Panc1 (cell line): Measurements from ENCODE around the gene CDK13.

Experiments
- CTCF ChIP-seq: fragments of 450-650 bp; IDR thresholded peaks from 2 replicates; pipeline ENCODE4 v1.5.1; 2017; ENCODE audit warnings: mild to moderate bottlenecking
- POLR2AphosphoS5 ChIP-seq: IDR thresholded peaks from 2 replicates; pipeline ENCODE4 v1.6.1; 2012; ENCODE audit warnings: mild to moderate bottlenecking, low read depth, low read length, moderate library complexity
- REST ChIP-seq, 2 experiments: IDR thresholded peaks; 2 replicates each; pipeline ENCODE4 v1.6.1; 2011 to 2012; ENCODE audit warnings: low read depth in 2 of 2, control low read depth in 1 of 2, low read length in 1 of 2, mild to moderate bottlenecking in 1 of 2, moderate library complexity in 1 of 2; ENCODE audit not compliant: insufficient read depth in 1 of 2
- TCF7L2 ChIP-seq: IDR thresholded peaks from 2 replicates; pipeline ENCODE4 v1.6.1; 2011; ENCODE audit warnings: mild to moderate bottlenecking, low read depth, low read length, inconsistent platforms

- TF ChIP-seq CTCF (no peak), POLR2AphosphoS5 (no peak), REST (IDR thresholded peaks at IDR 0.05; ENCODE audit: insufficient read depth in 1 of 2, low read depth in 2 of 2, low read length in 1 of 2) (no peak), TCF7L2 (no peak)
Measured at GRCh38 chr7:39942883-39943282, 7.2 kb upstream of the CDK13 start.
